HG03571 (cell line): ENCODE measurements around the gene FAM199X.
"Not testable (repeated sequence)": the region's sequence is repeated elsewhere in the genome, so short reads cannot be mapped to it uniquely, and the experiment has no call there.

ENCODE experiments used
- ATAC-seq: cut with Tn5 transposase; IDR thresholded peaks from one replicate; pipeline ENCODE4 v1.9.1; 2021; ENCODE audit not compliant: unreplicated experiment

FAM199X gene

GRCh38 chrX:104187931-104188330 lies 21.7 kb downstream of the FAM199X start:
- ATAC-seq, result no peak

GRCh38 chrX:104189837-104190236 lies 23.6 kb downstream of the FAM199X start:
- ATAC-seq, result no peak

GRCh38 chrX:104193485-104193884 lies 27.2 kb downstream of the FAM199X start:
- ATAC-seq, result no peak

- no peak for ATAC-seq
Observed at GRCh38 chrX:104195013-104195412, 28.8 kb downstream of the FAM199X start.

- no peak for ATAC-seq
Observed at GRCh38 chrX:104195489-104196084, 29.3 kb downstream of the FAM199X start.

GRCh38 chrX:104205548-104205947 lies 39.3 kb downstream of the FAM199X start:
- no peak for ATAC-seq

GRCh38 chrX:104211187-104211586 lies 44.9 kb downstream of the FAM199X start:
- no peak for ATAC-seq

GRCh38 chrX:104230060-104230459 lies 63.8 kb downstream of the FAM199X start:
- not testable (repeated sequence) for ATAC-seq
